WTC11 (cell line): Measurements from ENCODE around the gene COX7B2. TPM values are rescaled to one million over a fixed set of nuclear protein-coding genes. Genes with fewer than 3 reads are reported as not detected.

Experiments used
- ATAC-seq: fragments of 200-7000 bp; cut with Tn5 transposase; 2 replicates; pipeline ENCODE4 v1.10.0; 2021; ENCODE audit warnings: mild to moderate bottlenecking, moderate library complexity
- CTCF ChIA-PET: fragments of 300-600 bp; sonication (Branson Sonifier 250); formaldehyde crosslinking; loops from one replicate; lab custom pipeline; 2021; ENCODE audit warnings: antibody characterized with exemption; lab: Charles Lee
- POLR2A ChIA-PET: fragments of 350-600 bp; sonication (Branson Sonifier 250); formaldehyde crosslinking; loops from one replicate; lab custom pipeline; 2021; ENCODE audit warnings: antibody characterized with exemption; lab: Charles Lee
- DNase-seq: peaks from one replicate; pipeline ENCODE4 v3.0.0; 2021; ENCODE audit warnings: low spot score
- H3K27ac Mint-ChIP-seq: 2 replicates; pipeline ENCODE4 v1.8.0; 2021; ENCODE audit warnings: mixed read lengths
- H3K27me3 Mint-ChIP-seq: 2 replicates; pipeline ENCODE4 v1.8.0; 2021; ENCODE audit warnings: low read depth, mild to moderate bottlenecking, moderate library complexity, mixed read lengths
- H3K36me3 Mint-ChIP-seq: 2 replicates; pipeline ENCODE4 v1.8.0; 2021; ENCODE audit warnings: mixed read lengths
- H3K4me1 Mint-ChIP-seq: 2 replicates; pipeline ENCODE4 v1.8.0; 2022; ENCODE audit warnings: mixed read lengths
- H3K4me3 Mint-ChIP-seq: 2 replicates; pipeline ENCODE4 v1.8.0; 2021; ENCODE audit warnings: mild to moderate bottlenecking, moderate library complexity, mixed read lengths
- H3K9me3 Mint-ChIP-seq: 2 replicates; pipeline ENCODE4 v1.8.0; 2021; ENCODE audit warnings: mixed read lengths
- ATF3 ChIP-seq: sonication (generic); formaldehyde crosslinking; conservative IDR thresholded peaks from 2 replicates; pipeline ENCODE4 v1.8.1; 2022; ENCODE audit warnings: mild to moderate bottlenecking, missing genetic modification reagents
- ATF6 ChIP-seq: sonication (generic); formaldehyde crosslinking; IDR thresholded peaks from 2 replicates; pipeline ENCODE4 v1.8.1; 2023; ENCODE audit warnings: mild to moderate bottlenecking, missing genetic modification reagents
- CREB1 ChIP-seq: sonication (generic); formaldehyde crosslinking; IDR thresholded peaks from 2 replicates; pipeline ENCODE4 v1.8.0; 2023; ENCODE audit warnings: mild to moderate bottlenecking, missing genetic modification reagents
- ETV6 ChIP-seq: sonication (generic); formaldehyde crosslinking; IDR thresholded peaks from 2 replicates; pipeline ENCODE4 v1.8.1; 2022; ENCODE audit warnings: mild to moderate bottlenecking, missing genetic modification reagents
- FOXJ3 ChIP-seq: sonication (generic); formaldehyde crosslinking; IDR thresholded peaks from 2 replicates; pipeline ENCODE4 v1.9.0; 2021; ENCODE audit warnings: missing genetic modification reagents, mild to moderate bottlenecking, borderline replicate concordance
- GABPB1 ChIP-seq: sonication (generic); formaldehyde crosslinking; IDR thresholded peaks from 2 replicates; pipeline ENCODE4 v1.8.1; 2023; ENCODE audit warnings: mild to moderate bottlenecking, missing genetic modification reagents
- HMGA2 ChIP-seq: fragments of 250-450 bp; sonication (Bioruptor Pico); IDR thresholded peaks from 2 replicates; pipeline ENCODE4 v1.4.0; 2021; ENCODE audit warnings: mild to moderate bottlenecking, moderate library complexity
- IRF1 ChIP-seq: sonication (generic); formaldehyde crosslinking; IDR thresholded peaks from 2 replicates; pipeline ENCODE4 v1.8.0; 2023; ENCODE audit warnings: missing genetic modification reagents
- JAZF1 ChIP-seq: fragments of 250-450 bp; sonication (Bioruptor Pico); IDR thresholded peaks from 2 replicates; pipeline ENCODE4 v1.9.0; 2021; ENCODE audit warnings: moderate library complexity, mild to moderate bottlenecking, inconsistent platforms
- JUN ChIP-seq: sonication (generic); formaldehyde crosslinking; IDR thresholded peaks from 2 replicates; pipeline ENCODE4 v1.8.0; 2023; ENCODE audit warnings: mild to moderate bottlenecking, missing genetic modification reagents
- MYBL2 ChIP-seq: sonication (generic); formaldehyde crosslinking; IDR thresholded peaks from 2 replicates; pipeline ENCODE4 v1.8.1; 2023; ENCODE audit warnings: mild to moderate bottlenecking, moderate library complexity, missing genetic modification reagents
- NR1H2 ChIP-seq: sonication (generic); formaldehyde crosslinking; IDR thresholded peaks from 2 replicates; pipeline ENCODE4 v1.9.0; 2021; ENCODE audit warnings: mild to moderate bottlenecking, moderate library complexity, missing genetic modification reagents
- NR3C1 ChIP-seq: sonication (generic); formaldehyde crosslinking; conservative IDR thresholded peaks from 2 replicates; pipeline ENCODE4 v1.8.1; 2023; ENCODE audit warnings: low read depth, mild to moderate bottlenecking, missing genetic modification reagents
- TEAD1 ChIP-seq: sonication (generic); formaldehyde crosslinking; IDR thresholded peaks from 2 replicates; pipeline ENCODE4 v1.8.0; 2022; ENCODE audit warnings: mild to moderate bottlenecking, missing genetic modification reagents
- USF1 ChIP-seq: sonication (generic); formaldehyde crosslinking; IDR thresholded peaks from 2 replicates; pipeline ENCODE4 v1.8.0; 2022; ENCODE audit warnings: mild to moderate bottlenecking, missing genetic modification reagents
- ZBTB21 ChIP-seq: sonication (generic); formaldehyde crosslinking; IDR thresholded peaks from 2 replicates; pipeline ENCODE4 v1.8.1; 2023; ENCODE audit warnings: mild to moderate bottlenecking, missing genetic modification reagents, borderline replicate concordance
- ZNF138 ChIP-seq: sonication (generic); formaldehyde crosslinking; conservative IDR thresholded peaks from 2 replicates; pipeline ENCODE4 v1.8.1; 2022; ENCODE audit warnings: mild to moderate bottlenecking, moderate library complexity, missing genetic modification reagents
- ZNF219 ChIP-seq: sonication (generic); formaldehyde crosslinking; IDR thresholded peaks from 2 replicates; pipeline ENCODE4 v1.8.0; 2023; ENCODE audit warnings: missing genetic modification reagents, mild to moderate bottlenecking, borderline replicate concordance
- ZNF532 ChIP-seq: fragments of 250-450 bp; sonication (Bioruptor Pico); IDR thresholded peaks from 2 replicates; pipeline ENCODE4 v1.9.0; 2021; ENCODE audit warnings: mild to moderate bottlenecking, borderline replicate concordance
- total RNA-seq: library from RNA; stranded (reverse); gene quantifications from 3 replicates; pipeline ENCODE4 v1.2.3, GENCODE V29; 2021
- TF ChIP-seq, protein P1 (sequence below): sonication (generic); formaldehyde crosslinking; IDR thresholded peaks from 2 replicates; pipeline ENCODE4 v1.8.0; 2023; ENCODE audit warnings: mild to moderate bottlenecking, missing genetic modification reagents
- TF ChIP-seq, protein P2 (sequence below): fragments of 250-450 bp; sonication (Bioruptor Pico); IDR thresholded peaks from 2 replicates; pipeline ENCODE4 v2.1.2; 2022; ENCODE audit warnings: mild to moderate bottlenecking, moderate library complexity
- TF ChIP-seq, protein P3 (sequence below): sonication (generic); formaldehyde crosslinking; IDR thresholded peaks from 2 replicates; pipeline ENCODE4 v1.8.0; 2022; ENCODE audit warnings: mild to moderate bottlenecking, missing genetic modification reagents
- TF ChIP-seq, protein P4 (sequence below): sonication (generic); formaldehyde crosslinking; IDR thresholded peaks from 2 replicates; pipeline ENCODE4 v1.8.1; 2023; ENCODE audit warnings: mild to moderate bottlenecking, missing genetic modification reagents, moderate library complexity

The COX7B2 gene
- total RNA-seq, 1 experiment from 2014 or later, result not detected

GRCh38 chr4:46819095-46819494, 90.0 kb downstream of the COX7B2 start:
- Mint-ChIP-seq H3K36me3 (no peaks in the 10 kb centered on the region), H3K4me1 (peaks cover 7% of the 10 kb centered on the region), H3K27ac (no peak overlapping the region), H3K27me3 (no peaks in the 10 kb centered on the region), H3K4me3 (no peak overlapping the region), H3K9me3 (no peaks in the 10 kb centered on the region)
- ATAC-seq, result no peak
- POLR2A ChIA-PET, result no interaction called here
- TF ChIP-seq FOXJ3 (CRISPR knock-in tag) (no peak), CREB1 (no peak), NR1H2 (no peak), TEAD1 (CRISPR knock-in tag) (no peak), IRF1 (CRISPR knock-in tag) (no peak), ATF6 (no peak), ATF3 (CRISPR knock-in tag) (no peak)
- TF ChIP-seq, protein P1, sequence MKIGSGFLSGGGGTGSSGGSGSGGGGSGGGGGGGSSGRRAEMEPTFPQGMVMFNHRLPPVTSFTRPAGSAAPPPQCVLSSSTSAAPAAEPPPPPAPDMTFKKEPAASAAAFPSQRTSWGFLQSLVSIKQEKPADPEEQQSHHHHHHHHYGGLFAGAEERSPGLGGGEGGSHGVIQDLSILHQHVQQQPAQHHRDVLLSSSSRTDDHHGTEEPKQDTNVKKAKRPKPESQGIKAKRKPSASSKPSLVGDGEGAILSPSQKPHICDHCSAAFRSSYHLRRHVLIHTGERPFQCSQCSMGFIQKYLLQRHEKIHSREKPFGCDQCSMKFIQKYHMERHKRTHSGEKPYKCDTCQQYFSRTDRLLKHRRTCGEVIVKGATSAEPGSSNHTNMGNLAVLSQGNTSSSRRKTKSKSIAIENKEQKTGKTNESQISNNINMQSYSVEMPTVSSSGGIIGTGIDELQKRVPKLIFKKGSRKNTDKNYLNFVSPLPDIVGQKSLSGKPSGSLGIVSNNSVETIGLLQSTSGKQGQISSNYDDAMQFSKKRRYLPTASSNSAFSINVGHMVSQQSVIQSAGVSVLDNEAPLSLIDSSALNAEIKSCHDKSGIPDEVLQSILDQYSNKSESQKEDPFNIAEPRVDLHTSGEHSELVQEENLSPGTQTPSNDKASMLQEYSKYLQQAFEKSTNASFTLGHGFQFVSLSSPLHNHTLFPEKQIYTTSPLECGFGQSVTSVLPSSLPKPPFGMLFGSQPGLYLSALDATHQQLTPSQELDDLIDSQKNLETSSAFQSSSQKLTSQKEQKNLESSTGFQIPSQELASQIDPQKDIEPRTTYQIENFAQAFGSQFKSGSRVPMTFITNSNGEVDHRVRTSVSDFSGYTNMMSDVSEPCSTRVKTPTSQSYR (CRISPR knock-in tag), result no peak
- TF ChIP-seq, protein P2, sequence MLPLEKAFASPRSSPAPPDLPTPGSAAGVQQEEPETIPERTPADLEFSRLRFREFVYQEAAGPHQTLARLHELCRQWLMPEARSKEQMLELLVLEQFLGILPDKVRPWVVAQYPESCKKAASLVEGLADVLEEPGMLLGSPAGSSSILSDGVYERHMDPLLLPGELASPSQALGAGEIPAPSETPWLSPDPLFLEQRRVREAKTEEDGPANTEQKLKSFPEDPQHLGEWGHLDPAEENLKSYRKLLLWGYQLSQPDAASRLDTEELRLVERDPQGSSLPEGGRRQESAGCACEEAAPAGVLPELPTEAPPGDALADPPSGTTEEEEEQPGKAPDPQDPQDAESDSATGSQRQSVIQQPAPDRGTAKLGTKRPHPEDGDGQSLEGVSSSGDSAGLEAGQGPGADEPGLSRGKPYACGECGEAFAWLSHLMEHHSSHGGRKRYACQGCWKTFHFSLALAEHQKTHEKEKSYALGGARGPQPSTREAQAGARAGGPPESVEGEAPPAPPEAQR (CRISPR knock-in tag), result no peak
- TF ChIP-seq, protein P3, sequence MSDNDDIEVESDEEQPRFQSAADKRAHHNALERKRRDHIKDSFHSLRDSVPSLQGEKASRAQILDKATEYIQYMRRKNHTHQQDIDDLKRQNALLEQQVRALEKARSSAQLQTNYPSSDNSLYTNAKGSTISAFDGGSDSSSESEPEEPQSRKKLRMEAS (CRISPR knock-in tag), result no peak
- no peak for DNase-seq
- CTCF ChIA-PET, result no interaction called here

DNA sequence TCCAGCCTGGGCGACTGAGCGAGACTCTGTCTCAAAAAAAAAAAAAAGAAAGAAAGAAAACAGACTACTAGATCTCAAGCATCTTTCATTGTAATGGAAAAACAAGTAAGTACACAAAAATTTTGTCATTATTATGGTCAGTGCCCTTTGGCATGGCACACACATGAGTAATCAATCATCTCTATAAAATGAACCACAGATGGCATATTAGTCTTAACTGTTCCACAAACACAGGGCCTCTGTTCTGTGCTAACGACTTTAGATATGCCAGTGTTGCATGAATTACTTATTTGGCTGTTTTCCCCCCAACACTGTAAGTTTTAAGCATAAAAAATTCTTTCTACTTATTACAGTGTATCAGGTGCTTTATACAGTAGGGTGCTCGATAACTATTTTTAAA, 90.4 kb downstream of the COX7B2 start:
- Mint-ChIP-seq H3K27ac (no peak overlapping the region), H3K9me3 (no peaks in the 10 kb centered on the region), H3K36me3 (no peaks in the 10 kb centered on the region), H3K4me1 (peaks cover 7% of the 10 kb centered on the region), H3K4me3 (no peak overlapping the region), H3K27me3 (no peaks in the 10 kb centered on the region)
- DNase-seq (no peak), ATAC-seq (no peak)
- ChIA-PET CTCF (no interaction called here), POLR2A (no interaction called here)
- TF ChIP-seq ZNF532 (CRISPR knock-in tag) (no peak), USF1 (CRISPR knock-in tag) (no peak), NR3C1 (no peak), ZNF219 (CRISPR knock-in tag) (no peak), ETV6 (CRISPR knock-in tag) (no peak), JAZF1 (CRISPR knock-in tag) (no peak), GABPB1 (CRISPR knock-in tag) (no peak), HMGA2 (CRISPR knock-in tag) (no peak), ZNF138 (CRISPR knock-in tag) (no peak), MYBL2 (CRISPR knock-in tag) (no peak), ZBTB21 (no peak), JUN (no peak)
- TF ChIP-seq, protein P4, sequence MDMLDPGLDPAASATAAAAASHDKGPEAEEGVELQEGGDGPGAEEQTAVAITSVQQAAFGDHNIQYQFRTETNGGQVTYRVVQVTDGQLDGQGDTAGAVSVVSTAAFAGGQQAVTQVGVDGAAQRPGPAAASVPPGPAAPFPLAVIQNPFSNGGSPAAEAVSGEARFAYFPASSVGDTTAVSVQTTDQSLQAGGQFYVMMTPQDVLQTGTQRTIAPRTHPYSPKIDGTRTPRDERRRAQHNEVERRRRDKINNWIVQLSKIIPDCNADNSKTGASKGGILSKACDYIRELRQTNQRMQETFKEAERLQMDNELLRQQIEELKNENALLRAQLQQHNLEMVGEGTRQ, result no peak
